ENCODE results near the gene MYH11.

DNA sequence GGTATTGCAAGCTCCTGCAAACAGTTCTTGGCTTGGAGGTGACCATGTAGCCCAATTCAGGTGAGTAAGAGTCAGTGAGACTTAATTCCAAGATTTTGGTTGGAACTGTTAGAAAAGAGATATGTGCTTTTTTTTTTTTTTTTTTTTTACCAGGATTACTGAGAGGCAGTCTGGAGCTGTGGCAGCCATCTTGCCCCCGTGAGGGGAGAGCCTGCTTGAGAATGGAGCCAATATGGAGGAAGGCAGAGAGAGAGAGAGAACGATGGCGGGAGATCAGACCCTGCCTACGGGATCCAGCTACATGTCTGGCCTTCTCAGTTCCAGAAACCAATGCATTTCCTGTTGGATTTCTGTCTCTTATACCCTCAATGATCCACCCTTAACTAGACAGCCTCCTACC, 97.8 kb downstream of the MYH11 start:
- TF ChIP-seq GATA2 (IDR thresholded peaks at IDR 0.05; ENCODE audit: low read depth, low read length) = no peak
- TF ChIP-seq GATA3 (IDR thresholded peaks at IDR 0.05; ENCODE audit: low read depth, low read length) = no peak

Data from SH-SY5Y (cell line).